DMS153 treated with DMSO at 0.1 percent for 48 hours (cell line): ENCODE measurements around the gene MISP.
"Not testable (repeated sequence)": the region's sequence is repeated elsewhere in the genome, so short reads cannot be mapped to it uniquely, and the experiment has no call there.

Experiments
- DNase-seq: peaks from one replicate; lab custom pipeline; 2025; ENCODE audit not compliant: unreplicated experiment; lab: John Stamatoyannopoulos, UW

MISP gene

DNA sequence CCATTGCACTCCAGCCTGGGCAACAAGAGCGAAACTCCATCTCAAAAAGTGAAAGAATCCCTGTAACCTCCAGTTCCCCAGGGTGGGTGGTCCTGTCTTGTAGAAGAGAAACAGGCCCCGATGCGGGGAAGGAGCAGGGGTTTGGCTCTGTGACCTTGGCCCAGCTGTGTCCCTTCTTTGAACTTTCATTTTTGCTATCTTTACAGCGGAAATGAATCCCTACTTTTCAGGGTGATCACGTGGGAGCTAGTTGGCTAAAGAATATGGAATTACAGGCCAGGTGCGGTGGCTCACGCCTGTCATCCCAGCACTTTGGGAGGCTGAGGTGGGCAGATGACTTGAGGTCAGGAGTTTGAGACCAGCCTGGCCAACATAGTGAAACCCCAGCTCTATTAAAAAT is 5.8 kb upstream of the MISP start:
- DNase-seq, result not testable (repeated sequence)

DNA sequence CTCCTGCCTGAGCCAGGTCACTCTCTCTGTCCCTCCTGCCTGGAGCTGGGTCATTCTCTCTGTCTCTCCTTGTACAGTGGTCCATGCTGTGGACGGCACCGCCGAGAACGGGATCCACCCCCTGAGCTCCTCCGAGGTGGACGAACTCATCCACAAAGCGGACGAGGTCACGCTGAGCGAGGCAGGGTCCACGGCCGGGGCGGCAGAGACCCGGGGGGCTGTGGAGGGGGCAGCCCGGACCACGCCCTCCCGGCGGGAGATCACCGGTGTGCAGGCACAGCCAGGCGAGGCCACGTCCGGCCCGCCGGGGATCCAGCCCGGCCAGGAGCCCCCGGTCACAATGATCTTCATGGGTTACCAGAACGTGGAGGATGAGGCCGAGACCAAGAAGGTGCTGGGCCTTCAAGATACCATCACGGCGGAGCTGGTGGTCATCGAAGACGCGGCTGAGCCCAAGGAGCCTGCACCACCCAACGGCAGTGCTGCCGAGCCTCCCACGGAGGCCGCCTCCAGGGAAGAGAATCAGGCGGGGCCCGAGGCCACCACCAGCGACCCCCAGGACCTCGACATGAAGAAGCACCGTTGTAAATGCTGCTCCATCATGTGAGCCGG is 4.6 kb upstream of the MISP start:
- no peak for DNase-seq

DNA sequence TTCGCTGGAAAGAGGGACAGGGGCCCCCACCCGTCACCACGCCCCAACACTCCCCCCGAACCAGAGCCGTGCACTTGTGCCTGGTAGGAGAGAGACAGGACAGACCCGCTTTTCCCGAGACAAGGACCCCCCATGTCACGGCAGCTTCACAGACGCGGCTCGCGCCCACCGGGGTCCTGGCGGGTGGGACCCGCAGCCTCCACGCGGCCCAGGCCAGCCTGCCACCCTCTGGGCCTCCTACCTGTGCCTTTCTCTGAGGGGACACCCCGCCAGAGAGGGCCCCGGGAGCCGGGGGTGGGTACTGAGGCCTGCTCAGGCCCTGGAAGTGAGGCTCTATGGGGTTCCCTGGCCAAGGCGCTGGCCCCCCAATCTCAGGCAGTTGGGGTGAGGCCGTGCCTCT is 4.0 kb upstream of the MISP start:
- no peak for DNase-seq

DNA sequence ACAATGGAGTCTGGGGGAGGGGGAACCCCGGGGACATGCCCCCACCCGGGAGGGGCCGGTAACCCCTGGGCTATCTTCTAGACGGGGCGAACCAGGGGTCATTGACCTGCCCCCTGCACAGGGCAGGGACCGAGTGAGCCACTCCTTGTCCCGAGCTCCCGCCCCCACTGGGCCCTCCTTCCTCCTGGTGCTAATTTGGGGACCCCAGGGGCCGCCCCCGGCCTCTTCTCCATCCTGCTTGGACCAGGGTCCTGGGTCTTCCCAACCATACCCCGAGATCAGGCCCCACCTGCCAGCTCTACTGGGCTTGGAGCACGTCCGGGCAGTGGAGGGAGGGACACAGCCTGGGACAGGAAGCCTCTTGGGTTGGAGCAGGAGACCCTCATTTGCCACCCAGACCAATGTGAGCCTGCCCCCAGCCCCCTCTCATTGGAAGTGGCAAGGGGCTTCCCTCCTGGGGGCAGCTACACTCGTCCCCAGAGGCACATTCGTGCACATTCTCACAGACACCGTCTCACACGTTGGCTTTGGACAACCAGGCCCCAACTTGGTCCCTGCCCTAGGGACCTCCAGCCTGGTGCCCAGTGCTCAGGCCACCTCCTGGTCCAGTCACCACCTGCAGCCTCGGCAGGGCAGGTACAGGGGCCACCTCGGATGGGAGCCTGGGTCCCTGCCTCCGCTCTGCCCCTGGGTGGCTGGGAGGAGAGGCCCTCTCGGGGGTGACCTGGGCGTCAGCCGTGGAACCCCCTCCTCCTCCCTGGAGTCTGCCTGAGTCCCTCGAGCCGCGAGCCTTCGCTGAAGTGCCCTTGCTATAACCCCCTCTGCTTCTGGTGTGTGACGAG is 3.3 kb upstream of the MISP start:
- DNase-seq, result no peak

DNA sequence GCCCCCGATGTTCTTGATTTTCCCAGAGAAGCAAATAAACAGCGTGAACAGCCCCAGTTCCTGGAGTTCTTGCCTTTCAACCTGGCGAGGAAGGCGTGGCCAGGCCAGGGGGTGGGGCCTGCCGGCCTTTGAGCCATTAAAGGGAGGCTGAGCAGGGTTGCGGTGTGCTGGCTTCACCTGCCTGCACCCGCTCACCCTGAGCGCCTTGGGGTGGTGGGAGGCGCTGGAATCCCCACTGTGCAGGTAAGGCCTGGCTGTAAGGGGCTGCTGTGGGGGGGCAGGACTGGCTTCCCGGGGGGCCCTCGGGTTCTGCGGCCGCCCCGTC is 2.7 kb upstream of the MISP start:
- no peak for DNase-seq

DNA sequence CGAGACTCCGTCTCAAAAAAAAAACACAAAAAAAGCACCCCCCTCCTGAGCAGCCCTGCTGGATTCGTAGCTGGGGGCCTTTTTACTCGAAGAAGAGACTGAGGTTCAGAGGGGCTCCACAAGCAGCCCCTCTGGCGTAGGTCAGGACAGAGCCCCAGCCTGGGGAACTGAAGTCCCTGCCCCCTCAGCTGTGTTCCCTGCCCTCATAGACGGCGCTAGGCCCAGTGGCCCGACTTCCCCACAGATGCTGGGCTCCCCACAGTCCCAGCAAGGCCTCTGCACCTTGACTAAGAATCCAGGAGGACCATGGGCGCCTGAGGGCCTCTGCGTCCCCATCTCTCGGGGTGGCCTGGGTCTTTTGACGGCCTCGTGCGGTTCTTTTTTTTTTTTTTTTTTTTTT is 1.1 kb upstream of the MISP start:
- DNase-seq, result no peak

DNA sequence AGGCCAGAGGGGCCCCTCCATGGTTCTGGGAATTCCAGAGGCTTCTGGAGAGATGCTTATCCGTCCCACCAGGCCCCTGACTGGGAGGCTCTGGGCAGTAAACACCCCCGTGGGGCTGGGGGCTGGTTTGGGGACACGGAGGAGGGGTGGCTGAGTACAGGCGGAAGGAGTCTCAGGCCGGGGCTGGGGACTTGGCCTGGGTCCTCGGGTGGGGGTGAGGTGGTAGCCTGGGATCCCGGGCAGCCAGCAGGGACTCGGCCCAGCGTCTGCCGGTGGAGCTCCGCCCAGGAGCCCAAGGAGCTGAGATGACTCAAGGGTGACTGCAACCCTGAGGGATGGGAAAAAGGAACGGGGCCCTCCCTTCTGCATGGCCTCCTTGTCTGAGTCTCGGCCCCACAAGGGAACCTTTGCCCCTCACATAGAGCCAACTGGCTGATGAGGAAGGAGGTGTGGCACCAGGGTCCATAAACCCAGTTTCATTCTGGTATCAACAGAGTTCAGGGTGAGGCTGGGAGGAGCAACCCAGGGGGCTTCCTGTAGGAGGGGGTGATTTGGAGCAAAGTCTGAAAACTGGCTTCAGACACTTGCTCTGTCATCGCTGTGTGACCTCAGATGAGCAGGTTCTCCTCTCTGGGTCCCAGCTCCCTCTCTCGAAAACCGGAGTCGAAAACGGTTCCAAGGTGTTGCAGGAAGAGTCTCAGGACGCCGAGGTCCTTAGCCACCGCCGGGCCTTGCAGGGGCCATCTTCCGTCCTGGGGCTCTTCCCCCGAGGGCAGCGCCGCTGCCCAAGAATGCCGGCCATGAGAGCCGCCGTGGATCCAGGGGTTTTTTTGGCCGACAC is 809 bp downstream of the MISP start:
- DNase-seq, result no peak

DNA sequence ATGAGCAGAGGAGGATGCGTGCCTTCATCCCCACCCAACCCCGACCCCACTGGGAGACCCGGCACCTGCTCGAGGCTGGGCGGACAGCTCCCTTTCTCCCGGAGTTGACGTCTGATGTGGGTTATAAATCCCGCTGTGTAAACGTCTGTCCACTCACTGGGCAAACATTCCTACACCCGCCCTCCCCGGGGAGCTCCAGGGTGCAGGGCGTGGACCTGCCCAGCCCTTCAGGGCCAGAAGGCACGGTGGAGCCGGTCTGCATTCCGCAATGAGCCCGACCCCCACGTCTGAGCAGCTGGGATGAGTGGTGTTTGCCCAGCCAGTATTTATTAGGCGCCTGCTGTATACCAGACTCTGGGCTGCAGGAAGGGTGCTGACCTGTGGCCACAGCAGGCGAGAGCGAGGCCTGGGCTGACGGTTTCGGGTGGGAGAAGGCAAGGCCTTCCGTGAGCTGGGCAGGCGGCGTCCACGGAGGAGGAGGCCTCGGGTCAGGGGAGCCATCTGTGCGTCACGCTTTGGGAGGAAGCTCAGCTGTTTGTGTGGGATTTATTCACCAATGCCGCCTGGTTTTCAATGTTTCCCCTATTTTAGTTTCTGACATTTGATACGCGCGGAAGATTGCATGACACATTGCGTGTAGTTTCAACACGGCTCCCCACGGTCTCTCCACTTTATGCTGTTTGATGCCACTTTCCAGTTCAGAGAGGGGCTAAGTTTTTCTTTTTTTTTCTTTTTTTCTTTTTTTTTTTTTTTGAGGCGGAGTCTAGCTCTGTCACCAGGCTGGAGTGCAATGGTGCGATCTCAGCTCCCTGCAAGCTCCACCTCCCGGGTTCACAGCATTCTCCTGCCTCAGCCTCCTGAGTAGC is 2.0 kb downstream of the MISP start:
- DNase-seq, result no peak

DNA sequence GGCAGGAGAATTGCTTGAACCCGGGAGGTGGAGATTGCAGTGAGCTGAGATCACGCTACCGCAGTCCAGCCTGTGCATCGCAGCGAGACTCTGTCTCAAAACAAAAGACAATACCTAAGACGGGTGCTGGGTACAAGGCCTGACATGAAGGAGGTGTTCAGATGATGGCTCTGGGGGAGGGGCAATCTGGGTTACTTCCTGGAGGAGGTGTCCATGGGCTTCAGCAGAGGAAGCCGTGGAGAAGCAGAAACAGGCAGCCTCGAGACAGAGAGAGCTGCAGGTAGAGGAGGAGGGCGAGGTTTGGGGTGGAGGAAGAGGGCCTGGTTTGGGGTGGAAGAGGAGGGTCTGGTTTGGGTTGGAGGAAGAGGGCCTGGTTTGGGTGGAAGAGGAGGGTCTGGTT is 3.6 kb downstream of the MISP start:
- no peak for DNase-seq

DNA sequence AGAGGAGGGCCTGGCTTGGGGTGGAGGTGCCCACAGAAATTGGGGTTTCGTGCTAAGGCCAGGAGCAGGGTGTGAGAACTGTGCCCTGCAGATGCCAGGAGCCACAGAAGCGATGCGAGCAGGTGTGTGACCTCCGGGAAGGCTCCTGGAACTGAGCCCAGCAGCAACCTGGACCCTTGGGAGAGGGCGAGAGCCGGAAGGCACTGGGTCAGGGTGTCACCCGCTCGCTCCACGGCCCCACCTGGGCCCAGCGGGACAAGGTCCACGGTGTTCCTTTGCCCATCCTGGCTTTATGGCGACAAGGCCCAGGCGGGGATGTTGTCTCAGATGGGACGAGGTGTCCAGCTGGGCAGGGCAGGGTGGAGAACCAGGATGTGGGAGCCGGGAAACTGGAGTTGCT is 4.2 kb downstream of the MISP start:
- DNase-seq, result no peak

DNA sequence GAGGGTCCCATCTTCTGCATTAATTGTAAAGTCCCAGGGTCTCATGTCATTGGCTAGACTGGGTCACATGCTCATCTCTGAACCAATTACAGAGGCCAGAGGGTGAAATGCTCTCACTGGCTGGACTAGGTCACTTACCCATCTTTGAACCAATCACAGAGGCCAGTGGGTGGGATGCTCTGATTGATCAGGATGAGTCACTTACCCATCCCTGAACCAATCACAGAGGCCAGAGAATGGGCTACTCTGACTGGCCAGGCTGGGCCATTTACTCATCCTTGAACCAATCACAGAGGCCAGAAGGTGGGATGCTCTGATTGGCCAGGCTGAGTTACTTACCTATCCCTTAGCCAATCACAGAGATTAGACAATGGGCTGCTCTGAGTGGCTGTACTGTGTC is 5.3 kb downstream of the MISP start:
- DNase-seq, result no peak

DNA sequence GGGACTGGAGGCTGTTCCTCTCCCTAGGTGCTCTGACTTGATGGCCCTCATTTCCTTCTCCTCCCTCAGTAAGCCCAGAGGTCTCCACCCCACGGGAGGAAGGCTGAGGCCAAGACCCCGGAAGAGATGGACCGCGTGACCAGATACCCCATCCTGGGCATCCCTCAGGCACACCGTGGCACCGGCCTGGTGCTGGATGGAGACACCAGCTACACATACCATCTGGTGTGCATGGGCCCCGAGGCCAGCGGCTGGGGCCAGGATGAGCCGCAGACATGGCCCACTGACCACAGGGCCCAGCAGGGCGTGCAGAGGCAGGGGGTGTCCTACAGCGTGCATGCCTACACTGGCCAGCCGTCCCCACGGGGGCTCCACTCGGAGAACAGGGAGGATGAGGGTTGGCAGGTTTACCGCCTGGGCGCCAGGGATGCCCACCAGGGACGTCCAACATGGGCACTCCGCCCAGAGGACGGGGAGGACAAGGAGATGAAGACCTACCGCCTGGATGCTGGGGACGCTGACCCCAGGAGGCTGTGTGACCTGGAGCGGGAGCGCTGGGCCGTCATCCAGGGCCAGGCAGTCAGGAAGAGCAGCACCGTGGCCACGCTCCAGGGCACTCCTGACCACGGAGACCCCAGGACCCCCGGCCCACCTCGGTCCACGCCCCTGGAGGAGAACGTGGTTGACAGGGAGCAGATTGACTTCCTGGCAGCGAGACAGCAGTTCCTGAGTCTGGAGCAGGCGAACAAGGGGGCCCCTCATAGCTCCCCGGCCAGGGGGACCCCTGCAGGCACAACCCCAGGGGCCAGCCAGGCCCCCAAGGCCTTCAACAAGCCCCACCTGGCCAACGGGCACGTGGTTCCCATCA is 6.1 kb downstream of the MISP start:
- DNase-seq, result no peak

DNA sequence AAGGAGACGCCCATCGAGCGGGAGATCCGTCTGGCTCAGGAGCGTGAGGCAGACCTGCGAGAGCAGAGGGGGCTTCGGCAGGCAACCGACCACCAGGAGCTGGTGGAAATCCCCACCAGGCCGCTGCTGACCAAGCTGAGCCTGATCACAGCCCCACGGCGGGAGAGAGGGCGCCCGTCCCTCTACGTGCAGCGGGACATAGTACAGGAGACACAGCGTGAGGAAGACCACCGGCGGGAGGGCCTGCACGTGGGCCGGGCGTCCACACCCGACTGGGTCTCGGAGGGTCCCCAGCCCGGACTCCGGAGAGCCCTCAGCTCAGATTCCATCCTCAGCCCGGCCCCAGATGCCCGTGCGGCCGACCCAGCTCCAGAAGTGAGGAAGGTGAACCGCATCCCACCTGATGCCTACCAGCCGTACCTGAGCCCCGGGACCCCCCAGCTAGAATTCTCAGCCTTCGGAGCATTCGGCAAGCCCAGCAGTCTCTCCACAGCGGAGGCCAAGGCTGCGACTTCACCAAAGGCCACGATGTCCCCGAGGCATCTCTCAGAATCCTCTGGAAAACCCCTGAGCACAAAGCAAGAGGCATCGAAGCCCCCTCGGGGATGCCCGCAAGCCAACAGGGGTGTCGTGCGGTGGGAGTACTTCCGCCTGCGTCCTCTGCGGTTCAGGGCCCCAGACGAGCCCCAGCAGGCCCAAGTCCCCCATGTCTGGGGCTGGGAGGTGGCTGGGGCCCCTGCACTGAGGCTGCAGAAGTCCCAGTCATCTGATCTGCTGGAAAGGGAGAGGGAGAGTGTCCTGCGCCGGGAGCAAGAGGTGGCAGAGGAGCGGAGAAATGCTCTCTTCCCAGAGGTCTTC is 7.1 kb downstream of the MISP start:
- DNase-seq, result no peak

DNA sequence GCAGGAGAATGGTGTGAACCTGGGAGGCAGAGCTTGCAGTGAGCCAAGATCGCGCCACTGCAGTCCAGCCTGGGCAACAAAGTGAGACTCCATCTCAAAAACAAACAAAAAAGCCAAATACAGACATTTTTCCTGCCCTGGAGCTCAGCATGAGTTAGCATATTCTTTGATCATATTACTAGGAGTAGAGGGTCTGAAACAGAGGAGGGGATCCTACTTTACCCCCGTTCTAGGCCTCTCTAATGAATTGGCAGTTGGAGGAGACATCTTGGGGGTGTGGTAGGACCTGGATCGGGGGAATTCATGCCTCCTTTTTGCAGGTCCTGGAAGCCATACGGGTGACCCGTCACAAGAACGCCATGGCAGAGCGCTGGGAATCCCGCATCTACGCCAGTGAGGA is 12.3 kb downstream of the MISP start:
- DNase-seq, result no peak

DNA sequence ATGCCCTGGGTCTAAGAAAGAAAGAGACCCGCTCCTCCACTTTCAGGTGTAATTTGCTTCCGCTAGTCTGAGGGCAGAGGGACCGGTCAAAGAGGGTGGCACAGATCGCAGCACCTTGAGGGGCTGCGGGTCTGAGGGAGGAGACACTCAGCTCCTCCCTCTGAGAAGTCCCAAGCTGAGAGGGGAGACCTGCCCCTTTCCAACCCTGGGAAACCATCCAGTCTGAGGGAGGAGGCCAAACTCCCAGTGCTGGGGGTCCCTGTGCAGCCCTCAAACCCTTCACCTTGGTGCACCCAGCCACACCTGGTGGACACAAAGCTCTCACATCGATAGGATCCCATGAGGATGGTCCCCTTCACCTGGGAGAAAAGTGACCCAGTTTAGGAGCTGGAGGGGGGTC is 13.0 kb downstream of the MISP start:
- DNase-seq, result no peak

DNA sequence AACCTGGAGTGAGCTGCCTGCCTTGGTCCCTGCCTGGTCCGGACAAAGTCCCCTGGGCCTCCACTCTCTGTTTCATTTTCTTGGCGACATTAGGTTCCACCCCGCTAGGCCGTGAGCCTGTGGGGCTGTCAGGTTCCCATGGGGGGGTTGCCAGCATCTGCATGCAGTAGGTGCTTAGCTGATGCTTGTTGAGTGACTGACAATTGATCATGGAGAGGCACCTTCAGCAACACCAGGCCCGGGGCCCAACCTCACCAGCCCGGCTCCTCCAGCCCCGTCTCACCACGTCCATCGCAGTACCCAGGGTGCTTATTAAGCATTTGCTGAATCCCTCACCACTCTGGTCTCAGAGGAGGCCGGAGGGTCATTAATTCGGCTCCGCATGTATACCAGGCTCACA is 13.4 kb downstream of the MISP start:
- DNase-seq, result no peak

DNA sequence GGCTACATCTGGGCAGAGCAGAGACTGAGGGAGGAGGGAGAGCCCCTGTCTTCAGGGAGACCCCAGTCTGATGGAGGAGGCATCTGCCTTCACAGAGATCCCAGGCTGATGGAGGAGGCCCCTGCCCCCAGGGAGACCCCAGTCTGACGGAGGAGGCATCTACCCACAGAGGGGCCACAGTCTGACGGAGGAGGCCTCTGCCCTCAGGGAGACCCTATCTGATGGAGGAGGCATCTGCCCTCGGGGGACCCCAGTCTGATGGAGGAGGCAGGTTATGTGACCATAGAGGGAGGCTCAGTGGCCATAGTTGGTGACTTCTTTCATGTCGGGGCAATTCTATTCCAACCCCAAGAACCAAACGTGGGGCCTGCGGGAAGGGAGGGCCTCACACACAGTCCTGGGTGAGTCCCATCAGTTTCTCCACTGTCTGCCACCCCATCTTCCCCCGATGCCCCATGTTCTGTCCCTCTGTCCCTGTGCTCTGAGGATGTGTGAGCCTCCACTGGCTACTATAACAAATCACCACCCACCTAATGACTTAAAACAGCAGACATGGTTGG is 14.3 kb downstream of the MISP start:
- DNase-seq, result no peak

DNA sequence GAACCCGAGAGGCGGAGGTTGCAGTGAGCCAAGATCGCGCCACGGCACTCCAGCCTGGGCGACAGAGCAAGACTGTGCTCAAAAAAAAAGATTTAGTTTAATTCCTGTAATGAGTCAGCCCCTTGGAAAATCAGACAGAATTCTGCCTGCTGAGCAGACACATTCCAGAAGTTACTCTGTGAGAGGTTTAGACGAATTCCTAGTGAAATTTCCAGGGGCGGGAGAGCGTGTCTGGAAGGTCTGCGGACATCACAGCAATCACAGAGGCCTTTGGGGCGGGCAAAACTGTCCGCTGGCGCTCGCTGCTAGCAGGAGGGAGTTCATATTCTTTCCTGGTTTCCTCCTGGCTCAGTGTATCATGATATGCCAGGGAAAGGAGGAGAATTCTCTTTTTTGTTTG is 17.5 kb downstream of the MISP start:
- no peak for DNase-seq

DNA sequence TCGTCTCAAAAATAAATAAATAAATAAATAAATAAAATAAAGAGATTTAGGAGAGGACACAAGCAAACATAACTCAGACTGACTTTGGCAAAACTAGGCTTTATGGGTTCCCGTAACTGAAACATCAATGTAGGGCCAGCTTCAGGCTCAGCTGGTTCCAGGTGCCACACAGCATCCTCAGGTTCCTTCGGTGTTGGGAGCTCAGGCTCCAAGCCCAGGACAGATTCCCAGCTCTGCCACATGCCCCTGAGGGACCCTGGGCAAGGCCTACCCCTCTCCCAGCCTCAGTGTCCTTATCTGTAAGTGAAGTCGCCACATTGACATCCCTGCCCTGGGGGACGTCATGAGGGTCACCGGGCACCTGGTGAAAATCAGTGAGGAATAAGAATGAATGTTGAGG is 18.7 kb downstream of the MISP start:
- DNase-seq, result no peak
